NCI-H446 (cell line): ENCODE results near the gene PCDHB16.
A peak's percentile ranks its signal among the peaks of the same experiment; 100 is the strongest.
"Not testable (repeated sequence)": the region's sequence is repeated elsewhere in the genome, so short reads cannot be mapped to it uniquely, and the experiment has no call there.

Experiments used
- DNase-seq, 2 experiments: peaks; one replicate each; lab custom pipeline; 2025; lab: John Stamatoyannopoulos, UW

Gene PCDHB16

GRCh38 chr5:141184117-141184855 is 2.1 kb downstream of the PCDHB16 start:
- not testable (repeated sequence) for DNase-seq

- peak; percentile 32 to 45 for DNase-seq
Observed at GRCh38 chr5:141186897-141187512, 4.8 kb downstream of the PCDHB16 start, which contains the start of gene PCDHB9. TSS of gene PCDHB9 (plus strand) at chr5:141187161. CDS start at chr5:141187319, 158 bp downstream.

GRCh38 chr5:141188682-141189081 is 6.5 kb downstream of the PCDHB16 start:
- not testable (repeated sequence) for DNase-seq

- not testable (repeated sequence) for DNase-seq
Observed at GRCh38 chr5:141189131-141189530, 6.9 kb downstream of the PCDHB16 start.

- peak; percentile 4 to 58 for DNase-seq
Observed at GRCh38 chr5:141192110-141192725, 10.0 kb downstream of the PCDHB16 start, which contains the start of gene PCDHB10. TSS of gene PCDHB10 (plus strand) at chr5:141192353. CDS start at chr5:141192553, 200 bp downstream.

- not testable (repeated sequence) for DNase-seq
Observed at GRCh38 chr5:141194332-141194731, 12.1 kb downstream of the PCDHB16 start.

- DNase-seq: no peak
Observed at GRCh38 chr5:141196363-141196762, 14.2 kb downstream of the PCDHB16 start.

GRCh38 chr5:141199359-141200235 is 17.4 kb downstream of the PCDHB16 start, which contains the start of gene PCDHB11:
TSS of gene PCDHB11 (plus strand) at chr5:141199627. CDS start at chr5:141199775, 148 bp downstream.
- DNase-seq: peak; percentile 39 to 54

- not testable (repeated sequence) for DNase-seq
Observed at GRCh38 chr5:141201126-141201525, 18.9 kb downstream of the PCDHB16 start.

GRCh38 chr5:141201646-141202045 is 19.5 kb downstream of the PCDHB16 start:
- not testable (repeated sequence) for DNase-seq

GRCh38 chr5:141208478-141208877 is 26.3 kb downstream of the PCDHB16 start, which contains the start of gene PCDHB12:
TSS of gene PCDHB12 (plus strand) at chr5:141208719. CDS start at chr5:141208908, 189 bp downstream.
- peak; percentile 27 to 56 for DNase-seq

- not testable (repeated sequence) for DNase-seq
Observed at GRCh38 chr5:141210281-141210680, 28.1 kb downstream of the PCDHB16 start.

GRCh38 chr5:141210849-141211248 is 28.7 kb downstream of the PCDHB16 start:
- DNase-seq: not testable (repeated sequence)

- peak; percentile 11 to 47 for DNase-seq
Observed at GRCh38 chr5:141213656-141214339, 31.6 kb downstream of the PCDHB16 start, which contains the start of gene PCDHB13. TSS of gene PCDHB13 (plus strand) at chr5:141213919. CDS start at chr5:141214124, 205 bp downstream.

- not testable (repeated sequence) for DNase-seq
Observed at GRCh38 chr5:141214583-141214982, 32.4 kb downstream of the PCDHB16 start.

- not testable (repeated sequence) for DNase-seq
Observed at GRCh38 chr5:141215504-141215903, 33.3 kb downstream of the PCDHB16 start.

GRCh38 chr5:141216035-141216434 is 33.8 kb downstream of the PCDHB16 start:
- not testable (repeated sequence) for DNase-seq

GRCh38 chr5:141223112-141223783 is 41.1 kb downstream of the PCDHB16 start, which contains the start of gene PCDHB14:
TSS of gene PCDHB14 (plus strand) at chr5:141223343. CDS start at chr5:141223506, 163 bp downstream.
- peak; percentile 3 to 66 for DNase-seq

GRCh38 chr5:141224844-141225243 is 42.7 kb downstream of the PCDHB16 start:
- DNase-seq: not testable (repeated sequence)

- DNase-seq: not testable (repeated sequence)
Observed at GRCh38 chr5:141225421-141225820, 43.2 kb downstream of the PCDHB16 start.
